ENCODE measurements around the gene CLCN1. TPM values are rescaled to one million over a fixed set of nuclear protein-coding genes. Genes with fewer than 3 reads are reported as not detected.

Gene CLCN1
- polyA plus RNA-seq, 3 donors, result 0.04 to 0.76 (median 0.11) TPM

- Histone ChIP-seq H3K9me3 (replicated peaks in 1 of 2; ENCODE audit: control insufficient read depth in 1 of 2, insufficient read depth in 1 of 2, low read length in 2 of 2) (no peaks in the 10 kb centered on the region), H4K20me1 (ENCODE audit: insufficient read depth, low read length) (no peaks in the 10 kb centered on the region), H2AFZ (ENCODE audit: insufficient read depth, low read depth, low read length, poor library complexity, severe bottlenecking) (peak overlapping the region; percentile 87), H3K4me3 (replicated peaks in 1 of 3; ENCODE audit: low read depth in 2 of 3, low read length in 3 of 3) (peak overlapping the region in 1 of 3 experiments; percentile 64), H3K79me2 (ENCODE audit: insufficient read depth, low read length) (no peaks in the 10 kb centered on the region), H3K27ac (ENCODE audit: low read depth in 1 of 2, low read length in 2 of 2) (no peak overlapping the region), H3K27me3 (ENCODE audit: control insufficient read depth in 2 of 2, insufficient read depth in 2 of 2, low read length in 2 of 2) (no peaks in the 10 kb centered on the region), H3K4me2 (replicated peaks; ENCODE audit: extremely low read depth, low read length, poor library complexity, severe bottlenecking) (no peak overlapping the region), H3K36me3 (replicated peaks in 1 of 2; ENCODE audit: control insufficient read depth in 1 of 2, insufficient read depth in 2 of 2, low read length in 2 of 2) (no peaks in the 10 kb centered on the region), H3K4me1 (ENCODE audit: control insufficient read depth in 1 of 2, insufficient read depth in 2 of 2, low read length in 2 of 2) (peaks cover 12 to 14% of the 10 kb centered on the region in 2 donors), H3K9ac (ENCODE audit: insufficient read depth, low read length, poor library complexity, severe bottlenecking) (no peak overlapping the region)
- peak in 2 of 3 donors; percentile 43 to 56 for DNase-seq
- Mint-ChIP-seq H3K27ac (peak overlapping the region in 5 of 7 donors; percentile 16 to 73 (median 58)), H3K36me3 (no peaks in the 10 kb centered on the region), H3K9me3 (peaks cover 0 to 3% (median 0%) of the 10 kb centered on the region in 7 donors), H3K27me3 (ENCODE audit: low read depth in 3 of 3) (peaks cover 2 to 7% (median 3%) of the 10 kb centered on the region in 3 donors), H3K4me3 (peak overlapping the region; percentile 71 to 88), H3K4me1 (peaks cover 11% of the 10 kb centered on the region)
- no peak for TF ChIP-seq CTCF (IDR thresholded peaks at IDR 0.05)
- intact Hi-C loops (cut with micrococcal nuclease), result no loop called here
- 83% methylated on average over 2 of the region's 4 CpGs for WGBS (ENCODE audit: insufficient coverage)
Observed at GRCh38 chr7:143346018-143346417, 30.1 kb downstream of the CLCN1 start.

GRCh38 chr7:143347950-143348349, 32.0 kb downstream of the CLCN1 start:
- no peaks in the 10 kb centered on the region for H3K79me2 ChIP-seq (ENCODE audit: insufficient read depth, low read length)
- H4K20me1 ChIP-seq (ENCODE audit: insufficient read depth, low read length), result no peaks in the 10 kb centered on the region
- H3K9ac ChIP-seq (ENCODE audit: insufficient read depth, low read length, poor library complexity, severe bottlenecking), result no peak overlapping the region
- Mint-ChIP-seq H3K4me1 (peaks cover 13% of the 10 kb centered on the region), H3K4me3 (no peak overlapping the region), H3K9me3 (peaks cover 0 to 3% (median 0%) of the 10 kb centered on the region in 7 donors), H3K36me3 (peaks cover 3 to 8% of the 10 kb centered on the region in 2 donors), H3K27ac (no peak overlapping the region), H3K27me3 (ENCODE audit: low read depth in 3 of 3) (peaks cover 2 to 9% (median 3%) of the 10 kb centered on the region in 3 donors)
- WGBS (ENCODE audit: insufficient coverage), result no CpG with 5 or more reads among the region's 5 CpGs
- H2AFZ ChIP-seq (ENCODE audit: insufficient read depth, low read depth, low read length, poor library complexity, severe bottlenecking), result no peak overlapping the region
- H3K9me3 ChIP-seq (replicated peaks in 1 of 2; ENCODE audit: control insufficient read depth in 1 of 2, insufficient read depth in 1 of 2, low read length in 2 of 2), result no peaks in the 10 kb centered on the region
- no peaks in the 10 kb centered on the region for H3K36me3 ChIP-seq (replicated peaks in 1 of 2; ENCODE audit: control insufficient read depth in 1 of 2, insufficient read depth in 2 of 2, low read length in 2 of 2)
- H3K27ac ChIP-seq (ENCODE audit: low read depth in 1 of 2, low read length in 2 of 2), result no peak overlapping the region
- no peak for TF ChIP-seq CTCF (IDR thresholded peaks at IDR 0.05)
- intact Hi-C loops (cut with micrococcal nuclease), result no loop called here
- no peak overlapping the region for H3K4me2 ChIP-seq (replicated peaks; ENCODE audit: extremely low read depth, low read length, poor library complexity, severe bottlenecking)
- H3K4me1 ChIP-seq (ENCODE audit: control insufficient read depth in 1 of 2, insufficient read depth in 2 of 2, low read length in 2 of 2), result peaks cover 12 to 14% of the 10 kb centered on the region in 2 donors
- DNase-seq, result no peak
- no peaks in the 10 kb centered on the region for H3K27me3 ChIP-seq (ENCODE audit: control insufficient read depth in 2 of 2, insufficient read depth in 2 of 2, low read length in 2 of 2)
- H3K4me3 ChIP-seq (replicated peaks in 1 of 3; ENCODE audit: low read depth in 2 of 3, low read length in 3 of 3), result no peak overlapping the region
